Ramos (cell line): Measurements from ENCODE around the gene PRTN3.

ENCODE experiments used
- in situ Hi-C: fragments of 300-500 bp; cut with MboI; formaldehyde crosslinking; loops from one replicate; pipeline ENCODE4 v1.14.3; 2022; ENCODE audit warnings: low sequenced_read_pairs; ENCODE audit not compliant: unreplicated experiment

Gene PRTN3

GRCh38 chr19:892894-893689 is 52.3 kb downstream of the PRTN3 start, which contains the start of the genes MED16 and RNU6-9:
TSS of gene MED16 (minus strand) at chr19:893187. CDS start at chr19:891131, 2,056 bp downstream.
TSS of gene RNU6-9 (plus strand) at chr19:893484.
- in situ Hi-C loops = no loop called here

- in situ Hi-C loops = no loop called here
Observed at GRCh38 chr19:896434-896833, 55.6 kb downstream of the PRTN3 start.

GRCh38 chr19:896999-897398 is 56.2 kb downstream of the PRTN3 start:
- in situ Hi-C loops = no loop called here

- in situ Hi-C loops = no loop called here
Observed at GRCh38 chr19:897442-898039, 56.7 kb downstream of the PRTN3 start.
